Measurements from ENCODE around the gene MAD1L1.

DNA sequence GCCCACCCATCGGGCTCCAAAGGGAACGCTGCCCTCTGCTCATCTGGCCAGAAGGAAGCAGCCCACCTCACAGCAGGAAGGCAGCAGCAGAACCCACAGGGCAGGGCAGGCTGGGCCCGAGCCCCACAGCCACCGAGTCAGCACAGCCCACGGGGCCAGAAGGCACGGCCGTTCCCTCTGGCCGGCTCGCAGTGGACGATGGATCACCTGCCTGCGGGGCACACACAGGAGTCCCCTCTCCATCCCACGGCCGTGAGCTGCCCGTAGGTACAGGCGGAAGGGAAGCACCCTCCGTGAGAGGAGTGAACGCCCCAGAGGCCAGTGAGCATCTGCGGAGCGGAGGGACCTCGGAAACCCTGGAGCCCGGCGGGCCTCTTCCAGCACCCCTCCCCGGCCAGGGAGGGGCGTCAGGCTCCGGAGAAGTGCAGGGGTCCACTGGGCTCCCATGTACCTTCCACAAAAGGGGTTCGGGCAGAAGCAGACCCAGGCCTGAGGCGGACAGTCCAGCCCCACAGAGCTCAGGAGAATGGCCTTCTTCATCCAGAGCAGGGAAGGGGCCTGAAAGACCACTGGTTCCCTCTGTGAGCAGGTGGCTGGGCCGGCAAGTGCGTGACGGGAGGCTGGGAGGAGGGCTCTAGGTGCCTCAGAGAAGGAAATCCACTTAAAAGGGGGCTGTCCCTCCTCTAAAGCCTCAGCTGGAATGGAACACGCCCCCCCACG lies 20.9 kb upstream of the MAD1L1 start:
- TF ChIP-seq POLR2A (IDR thresholded peaks at IDR 0.05): no peak
- TF ChIP-seq, protein P1, sequence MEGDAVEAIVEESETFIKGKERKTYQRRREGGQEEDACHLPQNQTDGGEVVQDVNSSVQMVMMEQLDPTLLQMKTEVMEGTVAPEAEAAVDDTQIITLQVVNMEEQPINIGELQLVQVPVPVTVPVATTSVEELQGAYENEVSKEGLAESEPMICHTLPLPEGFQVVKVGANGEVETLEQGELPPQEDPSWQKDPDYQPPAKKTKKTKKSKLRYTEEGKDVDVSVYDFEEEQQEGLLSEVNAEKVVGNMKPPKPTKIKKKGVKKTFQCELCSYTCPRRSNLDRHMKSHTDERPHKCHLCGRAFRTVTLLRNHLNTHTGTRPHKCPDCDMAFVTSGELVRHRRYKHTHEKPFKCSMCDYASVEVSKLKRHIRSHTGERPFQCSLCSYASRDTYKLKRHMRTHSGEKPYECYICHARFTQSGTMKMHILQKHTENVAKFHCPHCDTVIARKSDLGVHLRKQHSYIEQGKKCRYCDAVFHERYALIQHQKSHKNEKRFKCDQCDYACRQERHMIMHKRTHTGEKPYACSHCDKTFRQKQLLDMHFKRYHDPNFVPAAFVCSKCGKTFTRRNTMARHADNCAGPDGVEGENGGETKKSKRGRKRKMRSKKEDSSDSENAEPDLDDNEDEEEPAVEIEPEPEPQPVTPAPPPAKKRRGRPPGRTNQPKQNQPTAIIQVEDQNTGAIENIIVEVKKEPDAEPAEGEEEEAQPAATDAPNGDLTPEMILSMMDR (IDR thresholded peaks at IDR 0.05): no peak
